Fibroblast of lung (primary cell): Measurements from ENCODE around the gene SPG21. TPM values are rescaled to one million over a fixed set of nuclear protein-coding genes. Genes with fewer than 3 reads are reported as not detected.

ENCODE experiments used
- DNase-seq, 2 donors: peaks; one replicate each; pipeline versions ENCODE4 v3.0.0 to v3.0.0-alpha.2; 2010; ENCODE audit warnings: low read depth in 2 of 2
- H2AFZ ChIP-seq: 2 replicates; pipeline ENCODE4 v1.5.1; 2012; ENCODE audit warnings: low read length, control low read depth, inconsistent platforms
- H3K27ac ChIP-seq: 2 replicates; pipeline ENCODE4 v1.5.1; 2011; ENCODE audit warnings: low read length, control low read depth; ENCODE audit not compliant: insufficient read depth
- H3K27me3 ChIP-seq: 2 replicates; pipeline ENCODE4 v1.5.1; 2011; ENCODE audit warnings: mild to moderate bottlenecking, low read length; ENCODE audit not compliant: control insufficient read depth, insufficient read depth
- H3K36me3 ChIP-seq: 2 replicates; pipeline ENCODE4 v1.5.1; 2011; ENCODE audit warnings: low read length; ENCODE audit not compliant: control insufficient read depth, insufficient read depth
- H3K4me1 ChIP-seq: 2 replicates; pipeline ENCODE4 v1.5.1; 2011; ENCODE audit warnings: low read length; ENCODE audit not compliant: control insufficient read depth, insufficient read depth; ENCODE audit errors: extremely low read depth
- H3K4me2 ChIP-seq: 2 replicates; pipeline ENCODE4 v1.5.1; 2011; ENCODE audit warnings: low read length, control low read depth; ENCODE audit not compliant: insufficient read depth; ENCODE audit errors: extremely low read depth
- H3K4me3 ChIP-seq, 4 experiments: fragments of 200-600 bp in 1 of 4; sonication (generic) in 1 of 4; replicated peaks in 1 of 4; 2 replicates each; pipeline ENCODE4 v1.5.1; 2011 to 2016; ENCODE audit warnings: low read length in 4 of 4, low read depth in 3 of 4, mild to moderate bottlenecking in 3 of 4, control low read depth in 2 of 4, inconsistent platforms in 1 of 4, mixed read lengths in 1 of 4; ENCODE audit not compliant: insufficient read depth in 1 of 4; ENCODE audit errors: control extremely low read depth in 1 of 4
- H3K79me2 ChIP-seq: 2 replicates; pipeline ENCODE4 v1.5.1; 2012; ENCODE audit warnings: mild to moderate bottlenecking, low read length, inconsistent platforms; ENCODE audit not compliant: control insufficient read depth, insufficient read depth
- H3K9ac ChIP-seq: 2 replicates; pipeline ENCODE4 v1.5.1; 2011; ENCODE audit warnings: mild to moderate bottlenecking, low read length, control low read depth; ENCODE audit not compliant: insufficient read depth
- H3K9me3 ChIP-seq: 2 replicates; pipeline ENCODE4 v1.5.1; 2012; ENCODE audit warnings: low read depth, low read length; ENCODE audit not compliant: control insufficient read depth, insufficient read depth
- H4K20me1 ChIP-seq: 2 replicates; pipeline ENCODE4 v1.5.1; 2011; ENCODE audit warnings: low read length; ENCODE audit not compliant: control insufficient read depth, insufficient read depth; ENCODE audit errors: extremely low read depth
- CTCF ChIP-seq, 2 donors: IDR thresholded peaks in 1 of 2; conservative IDR thresholded peaks in 1 of 2; 1 replicate in 1 of 2; 2 replicates in 1 of 2; pipeline ENCODE4 v1.5.1; 2011 to 2012; ENCODE audit warnings: low read length in 2 of 2, control low read depth in 1 of 2, inconsistent platforms in 1 of 2, low read depth in 1 of 2, mild to moderate bottlenecking in 1 of 2
- EZH2 ChIP-seq: IDR thresholded peaks from 2 replicates; pipeline ENCODE4 v1.5.1; 2012; ENCODE audit warnings: low read length, control low read depth, mild to moderate bottlenecking; ENCODE audit errors: missing control alignments
- polyA plus RNA-seq, 2 donors: library from polyadenylated mRNA; depleted of rRNA in 1 of 2; stranded (reverse) in 1 of 2; unstranded in 1 of 2; fragments of >200 nt; gene quantifications; 2 replicates each; pipeline ENCODE4 v1.2.1, GENCODE V29; 2011 to 2012; ENCODE audit warnings: missing spikeins in 1 of 2
- total RNA-seq: library from RNA; depleted of rRNA; stranded (reverse); fragments of >200 nt; gene quantifications from 2 replicates; pipeline ENCODE4 v1.2.1, GENCODE V29; 2014

The SPG21 gene
- total and polyA plus RNA-seq, 2 donors (not counting 1 experiment from before 2014, with no cell fraction given), result 68.4 to 95.3 TPM

- H3K27me3 ChIP-seq, result no peaks in the 10 kb centered on the region
- no peaks in the 10 kb centered on the region for H3K36me3 ChIP-seq
- H4K20me1 ChIP-seq, result no peaks in the 10 kb centered on the region
- no peaks in the 10 kb centered on the region for H3K9me3 ChIP-seq
- H3K27ac ChIP-seq, result no peak overlapping the region
- H3K4me1 ChIP-seq, result peaks cover 2% of the 10 kb centered on the region
- TF ChIP-seq CTCF (conservative IDR thresholded peaks at IDR 0.05 in 1 of 2, IDR thresholded peaks at IDR 0.05 in 1 of 2; ENCODE audit: low read depth in 1 of 2, low read length in 2 of 2) (no peak), EZH2 (no peak)
- no peak overlapping the region for H2AFZ ChIP-seq
- no peak overlapping the region for H3K4me3 ChIP-seq
- H3K9ac ChIP-seq, result no peak overlapping the region
- H3K4me2 ChIP-seq, result no peak overlapping the region
- no peaks in the 10 kb centered on the region for H3K79me2 ChIP-seq
- DNase-seq, result no peak
These were observed 61.0 kb downstream of the SPG21 start for GRCh38 chr15:64928626-64929220.

GRCh38 chr15:64926661-64927060, 63.1 kb downstream of the SPG21 start:
- no peak overlapping the region for H3K9ac ChIP-seq
- no peak for DNase-seq
- no peaks in the 10 kb centered on the region for H3K79me2 ChIP-seq
- H3K4me2 ChIP-seq, result no peak overlapping the region
- TF ChIP-seq CTCF (conservative IDR thresholded peaks at IDR 0.05 in 1 of 2, IDR thresholded peaks at IDR 0.05 in 1 of 2; ENCODE audit: low read depth in 1 of 2, low read length in 2 of 2), result no peak
- TF ChIP-seq EZH2, result no peak
- H3K27me3 ChIP-seq, result no peaks in the 10 kb centered on the region
- H3K9me3 ChIP-seq, result no peaks in the 10 kb centered on the region
- H4K20me1 ChIP-seq, result no peaks in the 10 kb centered on the region
- no peak overlapping the region for H2AFZ ChIP-seq
- no peak overlapping the region for H3K27ac ChIP-seq
- H3K4me3 ChIP-seq, result no peak overlapping the region
- H3K4me1 ChIP-seq, result peaks cover 2% of the 10 kb centered on the region
- H3K36me3 ChIP-seq, result no peaks in the 10 kb centered on the region

- Histone ChIP-seq H3K27ac (no peak overlapping the region), H3K27me3 (no peaks in the 10 kb centered on the region), H4K20me1 (no peaks in the 10 kb centered on the region), H3K4me3 (no peak overlapping the region), H3K36me3 (no peaks in the 10 kb centered on the region), H3K9ac (no peak overlapping the region), H3K79me2 (no peaks in the 10 kb centered on the region), H3K9me3 (no peaks in the 10 kb centered on the region), H3K4me2 (no peak overlapping the region), H3K4me1 (peaks cover 2% of the 10 kb centered on the region), H2AFZ (no peak overlapping the region)
- TF ChIP-seq CTCF (conservative IDR thresholded peaks at IDR 0.05 in 1 of 2, IDR thresholded peaks at IDR 0.05 in 1 of 2; ENCODE audit: low read depth in 1 of 2, low read length in 2 of 2) (no peak), EZH2 (no peak)
- no peak for DNase-seq
These were observed 64.1 kb downstream of the SPG21 start for GRCh38 chr15:64925335-64926330.
